ENCODE measurements around the gene NTNG2.

- TF ChIP-seq CTCF (tag by site-specific recombination; IDR thresholded peaks at IDR 0.05) = no peak
- TF ChIP-seq TSHZ1 (tag by site-specific recombination; IDR thresholded peaks at IDR 0.05; ENCODE audit: borderline replicate concordance) = no peak
- no peak for TF ChIP-seq ZNF274 (IDR thresholded peaks at IDR 0.05; ENCODE audit: low read length)
- no peak for TF ChIP-seq ZNF274 (tag by site-specific recombination; IDR thresholded peaks at IDR 0.05; ENCODE audit: borderline replicate concordance)
- TF ChIP-seq ZNF133 (tag by site-specific recombination; IDR thresholded peaks at IDR 0.05) = no peak
- TF ChIP-seq, protein P1, sequence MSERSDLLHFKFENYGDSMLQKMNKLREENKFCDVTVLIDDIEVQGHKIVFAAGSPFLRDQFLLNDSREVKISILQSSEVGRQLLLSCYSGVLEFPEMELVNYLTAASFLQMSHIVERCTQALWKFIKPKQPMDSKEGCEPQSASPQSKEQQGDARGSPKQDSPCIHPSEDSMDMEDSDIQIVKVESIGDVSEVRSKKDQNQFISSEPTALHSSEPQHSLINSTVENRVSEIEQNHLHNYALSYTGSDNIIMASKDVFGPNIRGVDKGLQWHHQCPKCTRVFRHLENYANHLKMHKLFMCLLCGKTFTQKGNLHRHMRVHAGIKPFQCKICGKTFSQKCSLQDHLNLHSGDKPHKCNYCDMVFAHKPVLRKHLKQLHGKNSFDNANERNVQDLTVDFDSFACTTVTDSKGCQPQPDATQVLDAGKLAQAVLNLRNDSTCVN (tag by site-specific recombination; optimal IDR thresholded peaks at IDR 0.05) = no peak
- TF ChIP-seq, protein P2, sequence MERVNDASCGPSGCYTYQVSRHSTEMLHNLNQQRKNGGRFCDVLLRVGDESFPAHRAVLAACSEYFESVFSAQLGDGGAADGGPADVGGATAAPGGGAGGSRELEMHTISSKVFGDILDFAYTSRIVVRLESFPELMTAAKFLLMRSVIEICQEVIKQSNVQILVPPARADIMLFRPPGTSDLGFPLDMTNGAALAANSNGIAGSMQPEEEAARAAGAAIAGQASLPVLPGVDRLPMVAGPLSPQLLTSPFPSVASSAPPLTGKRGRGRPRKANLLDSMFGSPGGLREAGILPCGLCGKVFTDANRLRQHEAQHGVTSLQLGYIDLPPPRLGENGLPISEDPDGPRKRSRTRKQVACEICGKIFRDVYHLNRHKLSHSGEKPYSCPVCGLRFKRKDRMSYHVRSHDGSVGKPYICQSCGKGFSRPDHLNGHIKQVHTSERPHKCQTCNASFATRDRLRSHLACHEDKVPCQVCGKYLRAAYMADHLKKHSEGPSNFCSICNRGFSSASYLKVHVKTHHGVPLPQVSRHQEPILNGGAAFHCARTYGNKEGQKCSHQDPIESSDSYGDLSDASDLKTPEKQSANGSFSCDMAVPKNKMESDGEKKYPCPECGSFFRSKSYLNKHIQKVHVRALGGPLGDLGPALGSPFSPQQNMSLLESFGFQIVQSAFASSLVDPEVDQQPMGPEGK (tag by site-specific recombination; IDR thresholded peaks at IDR 0.05) = no peak
- TF ChIP-seq IKZF3 (tag by site-specific recombination; IDR thresholded peaks at IDR 0.05) = no peak
- no peak for TF ChIP-seq SCRT2 (tag by site-specific recombination; IDR thresholded peaks at IDR 0.05)
- TF ChIP-seq, protein P3, sequence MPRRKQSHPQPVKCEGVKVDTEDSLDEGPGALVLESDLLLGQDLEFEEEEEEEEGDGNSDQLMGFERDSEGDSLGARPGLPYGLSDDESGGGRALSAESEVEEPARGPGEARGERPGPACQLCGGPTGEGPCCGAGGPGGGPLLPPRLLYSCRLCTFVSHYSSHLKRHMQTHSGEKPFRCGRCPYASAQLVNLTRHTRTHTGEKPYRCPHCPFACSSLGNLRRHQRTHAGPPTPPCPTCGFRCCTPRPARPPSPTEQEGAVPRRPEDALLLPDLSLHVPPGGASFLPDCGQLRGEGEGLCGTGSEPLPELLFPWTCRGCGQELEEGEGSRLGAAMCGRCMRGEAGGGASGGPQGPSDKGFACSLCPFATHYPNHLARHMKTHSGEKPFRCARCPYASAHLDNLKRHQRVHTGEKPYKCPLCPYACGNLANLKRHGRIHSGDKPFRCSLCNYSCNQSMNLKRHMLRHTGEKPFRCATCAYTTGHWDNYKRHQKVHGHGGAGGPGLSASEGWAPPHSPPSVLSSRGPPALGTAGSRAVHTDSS (tag by site-specific recombination; IDR thresholded peaks at IDR 0.05) = no peak
- TF ChIP-seq ZNF311 (tag by site-specific recombination; IDR thresholded peaks at IDR 0.05; ENCODE audit: borderline replicate concordance) = no peak
- no peak for TF ChIP-seq ZNF292 (tag by site-specific recombination; IDR thresholded peaks at IDR 0.05; ENCODE audit: borderline replicate concordance, low read depth)
- TF ChIP-seq, protein P4, sequence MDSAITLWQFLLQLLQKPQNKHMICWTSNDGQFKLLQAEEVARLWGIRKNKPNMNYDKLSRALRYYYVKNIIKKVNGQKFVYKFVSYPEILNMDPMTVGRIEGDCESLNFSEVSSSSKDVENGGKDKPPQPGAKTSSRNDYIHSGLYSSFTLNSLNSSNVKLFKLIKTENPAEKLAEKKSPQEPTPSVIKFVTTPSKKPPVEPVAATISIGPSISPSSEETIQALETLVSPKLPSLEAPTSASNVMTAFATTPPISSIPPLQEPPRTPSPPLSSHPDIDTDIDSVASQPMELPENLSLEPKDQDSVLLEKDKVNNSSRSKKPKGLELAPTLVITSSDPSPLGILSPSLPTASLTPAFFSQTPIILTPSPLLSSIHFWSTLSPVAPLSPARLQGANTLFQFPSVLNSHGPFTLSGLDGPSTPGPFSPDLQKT (IDR thresholded peaks at IDR 0.05; ENCODE audit: borderline replicate concordance, low read depth, low read length) = no peak
These were observed 22.3 kb downstream of the NTNG2 start for GRCh38 chr9:132184124-132184523.
